HT-29 (cell line): ENCODE results near the gene TLK1. TPM values are rescaled to one million over a fixed set of nuclear protein-coding genes. Genes with fewer than 3 reads are reported as not detected.
"Not testable (repeated sequence)": the region's sequence is repeated elsewhere in the genome, so short reads cannot be mapped to it uniquely, and the experiment has no call there.

Source experiments
- DNase-seq: peaks from one replicate; pipeline ENCODE4 v3.0.0-alpha.2; 2015; ENCODE audit warnings: low spot score
- total RNA-seq: library from RNA; depleted of rRNA; stranded (reverse); fragments of >200 nt; shearing (Covaris generic); gene quantifications from 2 replicates; pipeline ENCODE4 v1.2.3, GENCODE V29; 2014

Gene TLK1
- total RNA-seq, 1 experiment from 2014 or later = 8.3 TPM

DNA sequence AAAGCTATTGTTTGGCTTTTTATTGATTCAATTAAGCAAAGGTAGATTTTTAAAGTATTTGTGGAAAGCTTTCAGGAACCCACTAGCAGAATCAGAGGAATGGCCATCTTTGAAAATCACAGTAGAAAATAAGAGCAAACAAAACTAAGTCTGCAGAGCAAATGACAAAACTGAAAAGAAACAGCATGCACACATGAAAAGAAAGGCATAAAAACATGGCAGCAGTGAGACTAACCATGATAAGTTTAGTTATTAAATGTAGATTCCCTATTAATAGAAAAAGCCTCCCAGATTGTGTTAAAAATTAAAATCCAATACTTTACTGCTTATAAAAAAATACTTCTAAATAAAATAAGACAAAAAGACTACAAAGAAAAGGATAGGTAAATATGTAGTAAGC, 9.1 kb upstream of the TLK1 start:
- no peak for DNase-seq

DNA sequence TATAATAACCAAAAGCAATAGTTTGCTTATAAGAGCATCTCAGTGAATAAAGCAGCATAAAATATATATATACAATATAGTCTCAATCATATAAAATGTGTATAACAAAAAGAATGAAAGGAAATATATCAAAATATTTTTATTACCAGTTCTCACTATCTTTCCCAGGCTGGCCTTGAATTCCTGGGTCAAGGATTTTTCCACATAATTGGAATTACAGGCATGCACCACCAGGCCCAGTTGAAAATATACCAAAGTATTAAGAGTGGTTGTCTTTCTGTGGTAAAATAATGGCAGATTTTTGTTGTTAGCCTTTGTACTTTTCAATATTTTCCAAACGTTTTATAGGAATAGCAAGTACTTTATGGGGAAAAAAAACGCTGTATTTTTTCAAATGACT, 8.6 kb upstream of the TLK1 start:
- no peak for DNase-seq

DNA sequence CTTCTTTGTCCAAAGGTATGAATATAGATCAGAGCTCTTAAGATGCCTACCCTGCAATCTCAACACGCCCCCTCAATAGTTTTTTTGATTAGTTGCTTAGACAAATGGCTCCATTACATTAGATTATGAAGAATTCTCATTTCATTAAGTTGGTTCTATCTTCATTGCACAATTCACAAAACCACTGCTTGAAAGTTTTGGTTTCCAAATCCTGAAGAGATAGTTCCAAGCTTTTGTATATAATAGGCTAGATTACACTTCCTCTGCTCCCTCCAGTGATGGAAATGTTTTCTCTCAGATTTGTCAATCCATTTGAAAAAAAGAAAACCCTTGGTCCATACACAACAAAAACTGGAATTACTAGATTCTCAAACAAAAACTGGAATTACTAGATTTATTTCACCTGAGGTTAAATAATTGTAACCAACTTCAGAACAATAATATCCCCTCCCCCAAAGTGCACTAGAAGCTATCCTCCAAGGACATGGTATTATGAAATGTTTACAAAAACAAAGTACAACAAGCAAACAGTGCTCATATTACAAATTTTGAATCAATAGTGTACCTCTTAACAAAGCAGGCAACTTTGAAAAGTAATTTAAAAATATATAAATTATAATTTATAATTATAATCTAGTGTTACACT, 6.8 kb upstream of the TLK1 start:
- no peak for DNase-seq

DNA sequence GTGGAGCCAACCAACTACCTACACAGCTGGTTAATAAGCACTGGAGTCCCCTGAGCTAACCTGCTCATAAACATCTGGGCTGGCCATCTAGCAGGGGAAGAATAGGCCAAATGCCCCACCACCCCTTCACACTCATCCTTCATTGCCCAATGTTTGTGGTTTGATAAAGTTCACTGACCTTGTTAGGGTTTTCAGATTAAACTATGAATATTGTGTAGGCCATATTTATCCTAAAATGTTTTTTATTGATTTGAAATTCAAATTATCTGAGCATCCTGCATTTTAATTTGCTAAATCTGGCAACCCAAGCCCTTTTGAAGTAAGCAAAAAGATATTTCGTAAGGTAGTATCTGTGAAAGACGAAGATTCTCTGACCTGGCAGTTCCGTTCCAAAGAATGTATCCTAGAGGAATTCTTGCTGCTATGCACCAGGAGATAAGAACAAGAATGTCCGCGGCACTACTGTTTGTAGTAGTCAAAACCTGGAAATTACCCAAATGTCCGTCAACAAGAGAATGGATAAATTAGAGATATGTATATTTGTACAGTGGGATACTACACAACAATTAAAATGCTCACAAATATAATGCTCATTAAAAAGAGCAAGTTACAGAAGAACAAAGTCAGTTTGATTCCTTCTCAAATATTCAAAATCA, 5.8 kb upstream of the TLK1 start:
- no peak for DNase-seq

DNA sequence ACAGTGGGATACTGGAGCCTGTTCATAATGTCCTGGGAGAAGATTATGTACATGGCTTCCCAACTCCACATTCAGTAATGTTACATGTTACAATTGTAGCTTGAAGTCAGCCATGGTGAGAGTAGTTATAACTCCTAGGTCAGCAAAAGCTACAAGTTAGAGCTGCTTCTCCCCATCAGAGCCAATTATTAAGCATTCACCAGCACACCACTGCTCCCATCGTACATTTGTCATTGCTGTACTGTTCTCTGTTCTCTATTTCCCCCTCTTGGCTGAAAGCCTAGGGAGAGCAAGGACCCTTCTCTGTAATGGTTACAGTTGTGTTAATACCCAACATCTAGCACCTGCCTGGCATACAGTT, 5.3 kb upstream of the TLK1 start:
- DNase-seq = no peak

DNA sequence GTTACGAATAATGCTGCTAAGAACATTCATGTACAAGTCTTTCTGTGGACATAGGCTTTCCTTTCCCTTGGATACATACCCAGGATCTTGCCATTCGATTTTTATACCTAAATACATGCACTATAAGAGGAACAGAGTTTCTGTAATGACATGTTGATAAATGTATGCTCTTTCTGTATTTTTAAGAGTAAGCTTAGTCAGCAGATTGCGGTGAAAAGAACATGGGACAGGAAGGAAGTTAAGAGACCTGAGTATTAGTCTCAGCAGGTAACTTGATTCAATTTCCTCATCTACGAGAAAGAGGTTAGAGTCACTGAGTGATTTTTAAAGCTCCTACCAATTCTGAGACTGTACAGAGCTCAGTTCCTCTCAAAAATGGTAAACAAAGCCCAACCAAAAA, 2.6 kb upstream of the TLK1 start:
- no peak for DNase-seq

DNA sequence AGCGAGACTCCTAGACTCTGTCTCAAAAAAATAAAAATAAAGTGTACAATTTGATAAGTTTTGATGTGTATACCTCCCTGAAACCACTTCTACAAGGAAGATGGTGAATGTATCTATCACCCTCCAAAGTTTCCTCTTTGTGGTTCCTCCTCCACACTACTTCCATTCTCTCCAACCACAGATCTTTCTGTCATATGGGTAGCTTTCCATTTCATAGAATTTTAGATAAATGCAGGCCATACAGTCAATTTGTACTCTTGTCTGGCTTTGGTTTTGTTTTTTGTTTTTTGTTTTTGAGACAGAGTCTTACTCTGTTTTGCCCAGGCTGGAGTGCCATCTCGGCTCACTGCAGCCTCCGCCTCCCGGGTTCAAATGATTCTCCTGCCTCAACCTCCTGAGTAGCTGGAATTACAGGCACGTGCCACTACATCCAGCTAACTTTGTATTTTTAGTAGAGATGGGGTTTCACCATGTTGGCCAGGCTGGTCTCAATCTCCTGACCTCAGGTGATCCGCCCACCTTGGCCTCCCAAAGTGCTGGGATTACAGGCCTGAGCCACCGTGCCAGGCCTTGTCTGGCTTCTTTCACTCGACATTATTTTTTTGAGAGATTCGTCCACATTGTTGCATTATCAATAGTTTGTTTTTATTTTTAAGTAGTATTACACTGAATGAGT, 2.0 kb upstream of the TLK1 start:
- not testable (repeated sequence) for DNase-seq

DNA sequence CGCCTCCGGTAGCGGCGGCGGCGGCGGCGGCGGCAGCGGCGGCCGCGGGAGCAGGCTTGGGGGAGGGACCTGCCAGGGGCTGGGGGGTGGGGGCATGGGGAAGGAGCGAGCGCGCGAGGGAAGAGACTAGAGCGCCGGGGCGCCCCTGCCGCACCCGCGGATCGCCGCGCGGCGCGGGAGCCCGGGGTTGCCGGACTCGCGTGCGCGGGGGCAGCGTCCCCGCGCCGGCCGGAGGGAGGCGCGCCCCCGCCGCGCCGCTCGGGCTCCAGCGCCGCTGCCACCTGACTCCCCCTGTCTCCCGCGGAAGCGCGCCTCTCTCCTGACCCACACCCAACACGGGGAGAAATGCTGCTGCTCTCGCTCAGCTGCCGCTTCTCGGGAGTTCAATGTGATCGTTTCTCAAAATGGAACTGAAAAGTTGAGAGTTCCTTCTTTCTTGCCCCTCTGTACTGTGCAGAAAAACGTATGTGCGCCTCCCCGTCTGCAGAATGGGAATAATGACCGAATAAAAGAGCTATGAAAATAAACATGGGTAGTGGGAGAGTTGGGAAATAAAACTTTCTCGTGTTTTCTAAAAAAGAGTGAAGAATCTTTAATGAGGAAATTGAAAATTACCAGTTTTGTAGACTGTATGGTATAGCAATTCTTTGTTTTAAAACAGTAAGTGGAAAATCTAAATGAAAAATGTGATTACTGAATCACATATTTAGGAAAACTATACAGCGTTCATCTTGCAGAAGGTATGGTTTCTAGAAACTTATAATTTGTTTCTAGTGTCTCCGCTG, 455 bp upstream of the TLK1 start:
- DNase-seq = peak; percentile 73

DNA sequence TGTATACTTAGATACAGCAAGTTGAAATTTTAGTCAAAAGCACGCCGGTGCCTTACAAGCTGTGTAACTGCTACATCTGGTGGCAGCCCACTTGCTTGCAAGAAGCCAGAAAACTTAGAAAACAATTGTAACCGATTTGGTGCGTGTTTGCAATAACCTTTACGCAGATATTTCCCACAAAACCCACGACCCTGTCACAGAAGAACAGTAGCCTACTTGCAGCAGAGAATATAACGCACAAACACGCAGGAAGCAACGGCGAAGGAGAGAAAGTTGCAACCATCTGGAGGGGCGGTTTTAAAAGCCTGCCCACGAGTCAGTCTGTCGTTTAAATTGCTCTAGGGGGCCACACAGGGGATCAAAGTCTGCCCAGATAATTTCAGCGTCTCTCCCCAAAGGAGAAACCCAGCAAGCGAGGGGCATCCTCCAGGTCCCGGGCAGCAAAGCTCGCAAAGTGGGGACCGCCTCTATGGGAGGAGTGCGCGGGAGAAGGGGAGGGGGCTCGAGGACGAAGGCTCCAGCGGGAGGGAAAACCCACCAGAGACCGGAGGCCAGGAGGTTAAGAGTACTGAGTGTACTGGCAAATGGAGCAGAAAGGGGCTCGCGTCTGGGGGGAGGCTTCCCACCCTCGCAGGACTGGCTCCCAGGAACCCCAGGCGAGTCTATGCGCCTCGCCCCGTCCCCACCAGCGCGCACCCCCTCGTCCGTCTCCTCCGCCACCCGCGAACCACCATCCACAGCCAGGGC, 1.1 kb downstream of the TLK1 start:
- peak; percentile 31 for DNase-seq

DNA sequence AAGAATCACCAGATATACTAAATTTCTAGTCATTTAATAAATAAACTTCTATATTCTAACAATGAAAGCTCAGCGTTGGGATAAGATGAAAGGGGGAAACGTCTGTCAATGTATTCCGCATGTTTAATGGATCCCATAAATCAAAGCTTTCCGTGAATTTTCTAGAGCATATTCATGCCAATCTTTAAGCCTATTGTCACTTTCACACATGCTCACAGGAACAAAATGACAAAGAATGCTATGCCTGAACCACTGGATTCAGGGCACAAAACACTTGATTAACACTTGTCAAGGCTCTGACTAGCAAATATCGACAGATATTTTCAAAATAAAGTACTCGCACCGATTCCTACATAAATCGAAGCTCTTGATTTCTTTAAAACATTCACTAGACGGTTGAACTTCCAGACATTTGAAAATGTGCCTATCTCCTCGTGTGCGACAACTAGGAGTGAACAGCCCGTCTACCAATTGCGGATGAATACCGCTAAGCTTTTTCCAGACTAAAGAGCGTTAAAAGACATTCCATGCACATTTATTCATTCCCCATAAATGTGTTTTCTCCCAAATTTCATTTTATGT, 1.8 kb downstream of the TLK1 start:
- peak; percentile 68 for DNase-seq

DNA sequence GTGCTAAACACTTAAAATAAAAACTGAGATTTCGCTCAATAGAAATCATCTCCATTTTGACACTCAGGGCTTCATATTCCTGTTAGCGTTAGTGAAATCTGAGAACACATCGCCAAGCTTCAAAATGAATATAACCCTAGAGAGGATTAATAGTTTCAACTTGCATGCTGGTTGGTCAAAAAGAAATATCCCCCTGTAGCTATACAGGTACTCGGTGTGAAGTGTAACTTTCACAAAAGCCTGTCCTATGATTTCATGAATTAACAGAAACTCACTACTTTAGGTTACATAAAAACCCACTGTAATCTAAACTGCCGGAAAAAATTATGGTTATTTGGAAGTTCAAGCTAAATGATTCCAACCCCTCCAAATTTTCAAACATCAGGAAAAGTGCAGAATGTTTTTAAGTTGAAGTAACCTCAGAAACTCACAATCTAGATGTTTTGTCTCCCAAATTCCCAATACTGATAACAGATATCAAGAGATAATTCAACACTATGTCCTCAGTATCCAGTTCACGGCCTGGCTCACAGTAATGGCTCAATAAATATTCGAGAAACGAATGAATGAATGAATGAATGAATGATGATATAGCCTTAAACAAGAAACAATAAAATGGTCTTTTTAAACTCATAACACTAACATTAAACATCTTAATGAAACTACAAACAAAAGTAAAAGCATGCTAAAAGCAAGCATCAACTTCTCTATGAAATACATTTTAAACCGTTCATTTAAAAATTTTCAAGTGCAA, 2.5 kb downstream of the TLK1 start:
- no peak for DNase-seq

DNA sequence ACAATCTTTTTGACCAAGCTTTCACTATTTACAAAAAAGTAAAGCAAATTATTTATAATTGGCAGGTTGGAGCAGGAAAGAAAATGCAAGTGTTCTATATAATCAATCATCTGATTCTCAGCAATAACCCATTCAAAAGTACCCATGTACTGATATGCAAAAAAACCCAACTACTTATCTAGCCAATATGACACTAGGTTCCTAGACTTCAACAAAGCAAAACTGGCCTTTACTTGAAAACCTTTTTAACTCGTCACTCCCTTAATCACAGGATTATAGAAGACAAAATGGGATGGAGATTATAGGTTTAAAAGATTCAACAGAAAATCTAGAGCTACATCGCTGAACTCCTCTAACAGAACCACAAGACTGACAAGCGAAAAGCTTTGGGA, 3.6 kb downstream of the TLK1 start:
- no peak for DNase-seq

DNA sequence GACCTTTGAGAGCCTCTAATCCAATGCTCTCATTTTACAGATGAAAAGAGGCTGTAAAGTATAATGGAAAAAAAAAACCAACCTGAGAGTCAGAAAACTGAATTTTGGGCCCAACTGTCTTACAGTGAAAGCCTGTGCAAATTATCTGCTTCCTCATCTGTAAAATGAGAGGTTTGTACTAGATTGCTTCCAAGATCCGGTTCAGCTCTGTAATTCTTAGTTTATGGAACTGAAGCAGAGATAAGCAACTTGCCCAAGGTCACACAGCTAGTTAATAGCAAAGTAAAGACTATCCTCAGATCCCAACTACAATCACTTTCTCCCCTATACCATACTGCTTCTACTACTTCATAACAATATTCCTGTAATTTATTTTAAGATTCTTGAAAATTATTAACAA, 6.3 kb downstream of the TLK1 start:
- DNase-seq = no peak

DNA sequence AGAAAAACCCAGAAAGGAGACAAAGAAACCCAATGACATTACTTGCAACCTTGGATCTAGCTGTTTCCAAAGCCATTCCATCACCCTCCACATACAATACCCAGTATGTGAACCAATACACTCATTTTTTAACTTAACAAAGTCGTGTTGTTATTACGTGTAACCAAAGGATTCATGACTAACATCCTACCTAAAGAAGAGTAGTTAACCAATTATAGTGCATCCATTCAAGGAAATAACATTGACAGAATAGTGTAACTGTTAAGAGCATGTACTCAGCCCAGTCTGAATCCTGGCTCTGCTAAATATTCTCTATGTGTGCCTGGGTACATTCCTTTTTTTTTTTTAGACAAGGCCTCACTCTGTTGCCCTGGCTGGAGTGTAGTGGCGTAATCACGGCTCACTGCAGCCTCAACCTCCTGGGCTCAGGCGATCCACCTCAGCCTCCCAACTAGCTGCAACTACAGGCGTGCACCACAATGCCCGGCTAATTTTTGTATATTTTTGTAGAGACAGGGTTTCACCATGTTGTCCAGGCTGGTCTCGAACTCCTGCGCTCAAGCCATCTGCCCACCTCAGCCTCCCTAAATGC, 9.9 kb downstream of the TLK1 start:
- no peak for DNase-seq

DNA sequence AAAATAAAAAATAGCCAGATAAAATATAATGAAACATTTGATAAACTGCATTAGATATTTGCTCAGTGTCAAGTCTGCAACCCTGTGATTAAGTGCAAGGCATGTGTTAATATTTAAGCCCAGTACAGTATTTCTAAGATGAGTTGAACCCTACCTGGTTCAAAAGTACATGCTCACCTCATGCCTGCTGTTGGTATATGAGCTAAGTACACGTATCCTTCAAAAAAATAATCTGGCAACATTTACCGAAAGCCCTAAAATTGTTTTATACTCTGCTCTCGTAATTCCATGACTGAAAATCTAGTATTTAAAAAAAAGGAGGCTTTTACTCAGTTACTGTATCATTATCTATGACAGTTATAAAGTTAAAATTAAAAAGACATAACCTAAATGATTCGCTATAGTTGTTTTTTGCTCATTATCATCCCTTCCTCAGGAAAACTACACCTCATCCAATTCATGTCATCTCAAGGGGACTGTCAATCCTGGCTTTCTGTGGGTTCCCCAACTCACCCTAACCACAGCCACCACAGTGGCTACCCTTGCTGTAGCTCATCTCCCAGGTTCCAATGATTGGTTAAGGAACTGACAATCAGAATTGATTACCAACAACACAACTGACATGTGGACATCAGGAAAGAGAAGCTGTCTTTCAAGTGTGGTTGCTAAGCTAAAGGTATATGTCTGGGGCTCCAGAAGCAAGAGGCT, 10.6 kb downstream of the TLK1 start:
- no peak for DNase-seq

DNA sequence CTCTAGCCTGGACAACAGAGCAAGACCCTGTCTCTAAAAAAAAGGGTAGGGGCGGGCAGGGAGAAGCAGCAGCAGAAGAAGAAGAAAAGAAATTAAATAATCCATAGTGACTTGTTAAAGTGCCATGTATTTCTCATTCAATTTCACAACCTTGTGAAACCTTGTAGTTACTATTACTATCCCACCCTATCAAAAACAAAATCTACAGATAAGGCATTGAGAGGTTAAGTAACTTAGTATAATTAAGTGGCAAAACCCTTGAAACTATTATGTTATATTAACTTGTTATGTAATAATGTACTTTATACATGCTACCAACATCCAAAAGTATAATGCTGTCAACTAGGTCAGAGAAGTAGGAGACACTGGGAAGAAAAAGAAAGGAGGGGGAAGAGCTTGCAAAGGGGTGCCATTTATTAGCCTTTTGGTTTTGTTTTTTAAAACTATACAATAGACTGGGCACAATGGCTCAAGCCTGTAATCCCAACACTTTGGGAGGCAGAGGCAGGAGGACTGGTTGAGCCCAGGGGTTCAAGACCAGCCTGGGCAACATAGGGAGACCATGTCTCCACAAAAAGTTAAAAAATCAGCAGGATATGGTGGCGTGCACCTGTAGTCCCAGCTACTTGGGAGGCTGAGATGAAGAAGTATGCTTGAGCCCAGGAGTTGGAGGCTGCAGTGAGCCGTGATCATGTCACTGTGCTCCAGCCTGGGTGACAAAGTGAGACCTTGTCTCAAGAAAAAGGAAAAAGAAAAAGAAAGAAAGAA, 11.3 kb downstream of the TLK1 start:
- no peak for DNase-seq

DNA sequence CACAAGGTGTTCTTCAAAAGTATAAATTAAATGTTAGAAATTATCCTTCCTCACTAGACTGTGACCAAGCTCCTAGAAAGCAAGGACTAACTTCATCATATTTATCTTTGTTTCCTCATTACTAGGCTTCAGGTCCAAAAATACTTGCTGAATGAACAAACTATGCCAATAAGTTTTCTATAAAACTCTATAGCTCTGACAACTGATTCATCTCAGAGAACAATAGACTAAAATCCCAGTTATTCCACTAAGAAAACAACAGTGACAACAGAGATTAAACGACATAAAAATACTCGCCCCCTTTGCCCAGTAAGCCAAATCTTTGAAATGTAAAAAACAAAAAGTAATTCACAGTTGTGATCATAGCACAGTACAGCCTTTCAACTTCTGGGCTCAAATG, 13.6 kb downstream of the TLK1 start:
- DNase-seq = no peak

DNA sequence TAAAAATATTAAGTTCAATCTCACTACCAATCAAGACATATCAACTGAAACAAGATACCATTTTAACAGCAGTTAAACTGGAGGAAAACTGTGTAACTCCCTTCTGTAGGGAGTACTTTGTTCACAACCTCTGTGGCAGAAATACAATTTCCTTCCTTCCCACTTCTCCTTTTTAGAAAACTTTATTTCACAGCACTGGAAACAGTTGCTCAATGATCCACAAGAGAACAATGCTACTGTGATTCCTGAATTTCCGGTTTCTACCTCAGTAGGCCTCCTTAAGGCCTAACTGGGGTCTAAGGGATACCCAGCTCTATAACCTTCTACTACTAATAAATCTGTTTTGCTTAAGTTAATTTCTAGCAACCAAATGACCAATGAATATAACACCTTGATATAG, 14.1 kb downstream of the TLK1 start:
- no peak for DNase-seq

DNA sequence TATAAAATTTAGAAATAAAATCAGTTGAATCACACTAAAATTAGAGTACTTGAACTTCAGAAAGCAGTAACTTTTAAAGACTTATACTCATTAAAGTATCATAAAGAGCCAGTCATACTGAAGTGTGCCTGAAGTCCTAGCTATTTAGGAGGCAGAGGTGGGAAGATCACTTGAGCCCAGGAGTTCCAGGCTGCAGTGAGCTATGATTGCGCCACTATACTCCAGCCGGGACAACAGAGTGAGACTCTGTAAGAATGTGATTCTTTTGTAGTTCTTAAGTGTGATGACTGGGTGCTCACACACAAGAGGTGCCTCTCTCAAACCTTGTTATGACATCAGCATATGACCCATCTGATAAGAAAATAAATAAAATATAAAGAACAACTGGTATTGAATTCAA, 14.6 kb downstream of the TLK1 start:
- no peak for DNase-seq
